ENCODE measurements around the gene SYN1. TPM values are rescaled to one million over a fixed set of nuclear protein-coding genes. Genes with fewer than 3 reads are reported as not detected.

Gene SYN1
- polyA plus RNA-seq, 2 donors: 0.08 to 0.14 TPM

- Histone ChIP-seq H3K4me1 (ENCODE audit: control insufficient read depth in 2 of 2, insufficient read depth in 2 of 2, low read length in 1 of 2) (peaks cover 0 to 2% of the 10 kb centered on the region in 2 donors), H3K9me3 (ENCODE audit: control insufficient read depth in 2 of 2, insufficient read depth in 1 of 2, low read depth in 1 of 2, low read length in 1 of 2) (no peaks in the 10 kb centered on the region), H3K27me3 (ENCODE audit: control insufficient read depth in 1 of 2, insufficient read depth in 2 of 2, low read length in 2 of 2) (no peaks in the 10 kb centered on the region), H3K4me3 (ENCODE audit: low read depth in 1 of 2, low read length in 2 of 2) (peak within 1 kb of the TSS; percentile 49 to 86), H3K36me3 (ENCODE audit: control insufficient read depth in 2 of 2, insufficient read depth in 2 of 2, low read length in 1 of 2) (no peaks in the 10 kb centered on the region), H3K27ac (ENCODE audit: low read depth in 2 of 2, low read length in 1 of 2) (peak within 1 kb of the TSS; percentile 73 to 80)
- WGBS, 2 donors: 0 to 40% methylated on average over 61 to 64 of the region's 65 CpGs
Observed at GRCh38 chrX:47650164-47651042, 30.7 kb upstream of the SYN1 start, which contains the start of gene ELK1. TSS of gene ELK1 (minus strand) at chrX:47650563. CDS start at chrX:47641441, 9,122 bp downstream.

DNA sequence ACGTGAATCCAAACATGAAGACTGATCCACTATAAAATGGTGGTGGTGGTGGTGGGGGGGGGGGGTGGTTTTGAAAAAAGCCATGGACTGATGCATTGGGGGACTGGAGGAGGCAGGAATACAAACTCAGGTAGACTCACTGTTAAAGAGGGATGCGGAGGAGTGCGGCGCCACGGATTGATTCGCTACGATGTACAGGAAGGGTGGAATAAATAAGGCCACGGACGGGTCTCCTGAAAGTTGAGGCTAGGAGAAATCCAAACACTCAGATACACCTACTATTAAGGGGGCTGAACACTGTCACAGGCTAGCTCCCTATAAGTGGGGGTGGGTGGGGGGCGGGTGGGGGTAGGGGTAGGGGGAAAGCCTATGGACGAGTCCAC is 30.1 kb upstream of the SYN1 start:
- Histone ChIP-seq H3K27me3 (ENCODE audit: control insufficient read depth in 1 of 2, insufficient read depth in 2 of 2, low read length in 2 of 2) (no peaks in the 10 kb centered on the region), H3K27ac (ENCODE audit: low read depth in 2 of 2, low read length in 1 of 2) (peak overlapping the region; percentile 73 to 74), H3K4me1 (ENCODE audit: control insufficient read depth in 2 of 2, insufficient read depth in 2 of 2, low read length in 1 of 2) (peaks cover 0 to 2% of the 10 kb centered on the region in 2 donors), H3K4me3 (ENCODE audit: low read depth in 1 of 2, low read length in 2 of 2) (peak overlapping the region; percentile 49 to 86), H3K36me3 (ENCODE audit: control insufficient read depth in 2 of 2, insufficient read depth in 2 of 2, low read length in 1 of 2) (no peaks in the 10 kb centered on the region), H3K9me3 (ENCODE audit: control insufficient read depth in 2 of 2, insufficient read depth in 1 of 2, low read depth in 1 of 2, low read length in 1 of 2) (no peaks in the 10 kb centered on the region)
- 0 to 37% methylated on average over 10 to 11 of the region's 11 CpGs for WGBS, 2 donors

DNA sequence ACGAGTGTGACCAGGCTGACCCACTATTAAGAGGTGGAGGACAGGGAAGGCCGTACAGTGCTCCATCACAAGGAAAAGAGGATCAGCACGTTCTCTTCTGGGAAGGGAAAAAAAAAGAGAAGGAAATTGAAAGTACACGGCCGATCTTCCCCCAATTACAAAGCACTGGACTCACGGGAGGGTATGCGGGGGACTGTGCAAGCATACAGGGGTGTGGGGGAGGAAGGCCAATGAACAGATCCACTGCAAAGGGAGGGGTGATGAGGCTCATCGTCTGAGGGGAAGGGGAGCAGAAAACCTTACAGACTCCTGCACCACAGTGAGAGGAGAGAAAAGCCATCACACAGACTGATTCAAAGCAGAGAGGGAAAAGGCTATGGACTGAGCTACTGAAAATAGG is 29.6 kb upstream of the SYN1 start:
- Histone ChIP-seq H3K4me1 (ENCODE audit: control insufficient read depth in 2 of 2, insufficient read depth in 2 of 2, low read length in 1 of 2) (peaks cover 0 to 2% of the 10 kb centered on the region in 2 donors), H3K27ac (ENCODE audit: low read depth in 2 of 2, low read length in 1 of 2) (no peak overlapping the region), H3K36me3 (ENCODE audit: control insufficient read depth in 2 of 2, insufficient read depth in 2 of 2, low read length in 1 of 2) (no peaks in the 10 kb centered on the region), H3K27me3 (ENCODE audit: control insufficient read depth in 1 of 2, insufficient read depth in 2 of 2, low read length in 2 of 2) (no peaks in the 10 kb centered on the region), H3K9me3 (ENCODE audit: control insufficient read depth in 2 of 2, insufficient read depth in 1 of 2, low read depth in 1 of 2, low read length in 1 of 2) (no peaks in the 10 kb centered on the region), H3K4me3 (ENCODE audit: low read depth in 1 of 2, low read length in 2 of 2) (peak overlapping the region; percentile 3 to 49)
- 9 to 35% methylated on average over 8 of the region's 8 CpGs for WGBS, 2 donors

DNA sequence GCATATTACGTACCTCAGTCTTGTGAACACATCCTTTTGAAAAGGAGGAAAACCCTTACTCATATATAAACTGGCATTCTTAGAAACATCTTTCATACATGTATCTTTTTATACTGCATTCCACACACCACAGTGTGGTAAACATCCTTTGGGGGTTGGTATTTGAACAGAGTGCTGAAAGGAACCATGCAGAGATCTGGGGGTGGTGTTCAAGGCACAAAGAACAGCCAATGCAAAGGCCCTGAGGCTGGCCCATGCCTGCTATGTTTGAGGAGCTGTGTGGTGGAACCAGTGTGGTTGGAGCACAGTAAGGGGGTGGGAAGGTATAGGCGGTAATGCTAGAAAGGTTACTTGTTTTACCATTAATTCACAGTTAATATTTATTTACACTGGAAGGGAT is 28.7 kb upstream of the SYN1 start:
- Histone ChIP-seq H3K27ac (ENCODE audit: low read depth in 2 of 2, low read length in 1 of 2) (no peak overlapping the region), H3K4me3 (ENCODE audit: low read depth in 1 of 2, low read length in 2 of 2) (no peak overlapping the region), H3K4me1 (ENCODE audit: control insufficient read depth in 2 of 2, insufficient read depth in 2 of 2, low read length in 1 of 2) (peaks cover 0 to 2% of the 10 kb centered on the region in 2 donors), H3K36me3 (ENCODE audit: control insufficient read depth in 2 of 2, insufficient read depth in 2 of 2, low read length in 1 of 2) (no peaks in the 10 kb centered on the region), H3K9me3 (ENCODE audit: control insufficient read depth in 2 of 2, insufficient read depth in 1 of 2, low read depth in 1 of 2, low read length in 1 of 2) (no peaks in the 10 kb centered on the region), H3K27me3 (ENCODE audit: control insufficient read depth in 1 of 2, insufficient read depth in 2 of 2, low read length in 2 of 2) (no peaks in the 10 kb centered on the region)
- WGBS, 2 donors: 71 to 72% methylated on average over 2 of the region's 2 CpGs

DNA sequence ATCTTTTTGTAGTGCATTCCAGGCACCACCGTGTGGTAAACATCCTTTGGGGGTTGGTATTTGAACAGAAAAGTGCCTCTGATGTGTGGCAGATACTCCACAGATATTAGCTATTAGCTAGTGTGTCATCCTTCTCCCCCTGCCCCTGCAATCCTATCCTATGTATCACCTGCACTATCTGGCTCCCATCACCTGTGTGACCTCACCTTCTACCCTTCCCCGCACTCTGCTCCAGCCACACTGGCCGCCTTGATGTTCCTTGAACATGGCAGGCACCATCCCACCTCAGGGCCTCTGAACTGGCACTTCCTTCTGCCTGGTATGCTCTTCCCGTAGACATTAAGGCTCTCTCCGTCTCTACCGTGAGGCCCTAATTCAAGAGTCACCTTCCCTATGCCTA is 27.0 kb upstream of the SYN1 start:
- H3K9me3 ChIP-seq (ENCODE audit: control insufficient read depth in 2 of 2, insufficient read depth in 1 of 2, low read depth in 1 of 2, low read length in 1 of 2): no peaks in the 10 kb centered on the region
- H3K27ac ChIP-seq (ENCODE audit: low read depth in 2 of 2, low read length in 1 of 2): no peak overlapping the region
- H3K27me3 ChIP-seq (ENCODE audit: control insufficient read depth in 1 of 2, insufficient read depth in 2 of 2, low read length in 2 of 2): no peaks in the 10 kb centered on the region
- H3K4me1 ChIP-seq (ENCODE audit: control insufficient read depth in 2 of 2, insufficient read depth in 2 of 2, low read length in 1 of 2): peaks cover 0 to 2% of the 10 kb centered on the region in 2 donors
- WGBS, 2 donors: 76 to 80% methylated on average over 6 of the region's 6 CpGs
- H3K36me3 ChIP-seq (ENCODE audit: control insufficient read depth in 2 of 2, insufficient read depth in 2 of 2, low read length in 1 of 2): no peaks in the 10 kb centered on the region
- H3K4me3 ChIP-seq (ENCODE audit: low read depth in 1 of 2, low read length in 2 of 2): no peak overlapping the region

GRCh38 chrX:47645530-47645929 is 25.9 kb upstream of the SYN1 start:
- no peaks in the 10 kb centered on the region for H3K9me3 ChIP-seq (ENCODE audit: control insufficient read depth in 2 of 2, insufficient read depth in 1 of 2, low read depth in 1 of 2, low read length in 1 of 2)
- no peaks in the 10 kb centered on the region for H3K27me3 ChIP-seq (ENCODE audit: control insufficient read depth in 1 of 2, insufficient read depth in 2 of 2, low read length in 2 of 2)
- no peak overlapping the region for H3K27ac ChIP-seq (ENCODE audit: low read depth in 2 of 2, low read length in 1 of 2)
- WGBS, 2 donors: 64 to 72% methylated on average over 10 of the region's 10 CpGs
- no peaks in the 10 kb centered on the region for H3K4me1 ChIP-seq (ENCODE audit: control insufficient read depth in 2 of 2, insufficient read depth in 2 of 2, low read length in 1 of 2)
- H3K4me3 ChIP-seq (ENCODE audit: low read depth in 1 of 2, low read length in 2 of 2): no peak overlapping the region
- no peaks in the 10 kb centered on the region for H3K36me3 ChIP-seq (ENCODE audit: control insufficient read depth in 2 of 2, insufficient read depth in 2 of 2, low read length in 1 of 2)

DNA sequence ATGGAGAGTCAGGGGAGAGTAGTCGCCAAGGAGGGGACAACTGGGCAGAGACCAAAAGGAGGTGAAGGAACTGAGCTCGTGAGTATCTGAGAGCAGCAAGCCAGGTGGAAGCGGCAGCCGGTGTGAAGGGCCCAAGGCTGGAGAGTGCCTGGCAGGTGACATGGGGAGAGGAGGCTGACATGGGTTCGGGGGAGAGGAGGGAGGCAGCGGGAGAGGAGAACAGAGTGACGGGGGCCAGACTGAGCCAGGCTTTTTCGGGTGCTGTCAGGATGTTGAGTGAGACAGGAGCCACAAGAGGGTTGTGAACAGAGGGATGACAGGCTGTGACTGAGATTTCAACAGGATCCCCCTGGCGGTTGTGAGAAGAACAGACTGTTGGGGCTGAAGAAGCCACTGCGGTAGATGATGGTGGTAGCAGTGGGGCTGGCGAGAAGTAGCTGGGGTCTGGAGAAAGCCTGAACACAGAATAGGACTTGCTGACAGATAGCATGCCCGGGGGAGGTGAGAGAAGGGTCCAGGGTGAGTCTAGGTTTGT is 25.0 kb upstream of the SYN1 start:
- Histone ChIP-seq H3K27ac (ENCODE audit: low read depth in 2 of 2, low read length in 1 of 2) (no peak overlapping the region), H3K27me3 (ENCODE audit: control insufficient read depth in 1 of 2, insufficient read depth in 2 of 2, low read length in 2 of 2) (no peaks in the 10 kb centered on the region), H3K4me3 (ENCODE audit: low read depth in 1 of 2, low read length in 2 of 2) (no peak overlapping the region), H3K36me3 (ENCODE audit: control insufficient read depth in 2 of 2, insufficient read depth in 2 of 2, low read length in 1 of 2) (no peaks in the 10 kb centered on the region), H3K4me1 (ENCODE audit: control insufficient read depth in 2 of 2, insufficient read depth in 2 of 2, low read length in 1 of 2) (no peaks in the 10 kb centered on the region), H3K9me3 (ENCODE audit: control insufficient read depth in 2 of 2, insufficient read depth in 1 of 2, low read depth in 1 of 2, low read length in 1 of 2) (no peaks in the 10 kb centered on the region)
- WGBS, 2 donors: 67 to 71% methylated on average over 12 of the region's 12 CpGs

DNA sequence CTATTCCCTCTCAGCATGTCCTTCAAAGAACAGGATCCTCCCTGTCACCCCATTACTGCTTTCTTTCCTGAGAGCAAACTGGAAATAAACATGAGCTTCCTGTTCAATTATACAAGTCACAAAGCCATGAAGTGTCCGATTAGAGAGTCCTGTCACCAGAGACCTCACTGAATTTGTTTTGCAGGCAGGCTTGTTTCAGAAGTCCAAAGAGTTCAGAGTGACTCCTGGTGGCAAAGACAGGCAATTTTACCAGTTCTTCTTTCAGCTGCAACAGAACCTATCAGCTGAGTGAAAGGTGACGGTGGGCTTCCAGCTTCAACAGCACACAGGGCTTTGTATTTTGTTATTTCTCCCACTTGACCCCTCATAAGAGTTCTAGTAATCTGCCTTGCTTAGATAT is 24.3 kb upstream of the SYN1 start:
- Histone ChIP-seq H3K4me3 (ENCODE audit: low read depth in 1 of 2, low read length in 2 of 2) (no peak overlapping the region), H3K36me3 (ENCODE audit: control insufficient read depth in 2 of 2, insufficient read depth in 2 of 2, low read length in 1 of 2) (peaks cover 0 to 1% of the 10 kb centered on the region in 2 donors), H3K27me3 (ENCODE audit: control insufficient read depth in 1 of 2, insufficient read depth in 2 of 2, low read length in 2 of 2) (no peaks in the 10 kb centered on the region), H3K27ac (ENCODE audit: low read depth in 2 of 2, low read length in 1 of 2) (no peak overlapping the region), H3K4me1 (ENCODE audit: control insufficient read depth in 2 of 2, insufficient read depth in 2 of 2, low read length in 1 of 2) (no peaks in the 10 kb centered on the region), H3K9me3 (ENCODE audit: control insufficient read depth in 2 of 2, insufficient read depth in 1 of 2, low read depth in 1 of 2, low read length in 1 of 2) (no peaks in the 10 kb centered on the region)
- WGBS, 2 donors: 28 to 35% methylated on average over 2 of the region's 2 CpGs

DNA sequence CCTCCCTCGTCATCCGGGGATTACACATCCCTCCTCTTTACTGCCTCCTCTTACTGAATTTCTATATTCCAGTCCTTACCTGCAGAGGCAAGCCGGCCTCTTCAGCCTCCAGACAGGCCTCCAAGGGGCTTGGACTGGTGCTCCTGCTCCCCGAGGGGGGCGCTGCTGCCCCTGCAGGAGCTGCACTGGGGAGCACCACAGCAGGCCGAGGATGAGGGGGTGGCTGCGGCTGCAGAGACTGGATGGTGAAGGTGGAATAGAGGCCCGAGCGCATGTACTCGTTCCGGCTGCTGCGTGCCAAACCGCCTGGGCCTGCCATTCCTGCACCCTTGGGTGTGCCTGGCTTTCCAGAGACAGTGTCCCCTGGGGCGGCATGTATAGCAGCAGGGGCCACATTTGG is 19.2 kb upstream of the SYN1 start:
- Histone ChIP-seq H3K36me3 (ENCODE audit: control insufficient read depth in 2 of 2, insufficient read depth in 2 of 2, low read length in 1 of 2) (peaks cover 0 to 21% of the 10 kb centered on the region in 2 donors), H3K27me3 (ENCODE audit: control insufficient read depth in 1 of 2, insufficient read depth in 2 of 2, low read length in 2 of 2) (no peaks in the 10 kb centered on the region)
- 89 to 95% methylated on average over 14 of the region's 14 CpGs for WGBS, 2 donors

More for the DNA sequence above, 19.2 kb upstream of the SYN1 start:
- no peak overlapping the region for H3K27ac ChIP-seq (ENCODE audit: low read depth in 2 of 2, low read length in 1 of 2)
- no peaks in the 10 kb centered on the region for H3K9me3 ChIP-seq (ENCODE audit: control insufficient read depth in 2 of 2, insufficient read depth in 1 of 2, low read depth in 1 of 2, low read length in 1 of 2)
- no peak overlapping the region for H3K4me3 ChIP-seq (ENCODE audit: low read depth in 1 of 2, low read length in 2 of 2)
- H3K4me1 ChIP-seq (ENCODE audit: control insufficient read depth in 2 of 2, insufficient read depth in 2 of 2, low read length in 1 of 2): no peaks in the 10 kb centered on the region

Measured in esophagus (tissue), 2 donors.